Fibroblast of skin of back (primary cell): Measurements from ENCODE around the gene BOK.
"Not testable (repeated sequence)": the region's sequence is repeated elsewhere in the genome, so short reads cannot be mapped to it uniquely, and the experiment has no call there.

Source experiments
- DNase-seq: peaks from one replicate; pipeline ENCODE4 v3.0.0-alpha.2; 2013

The BOK gene

DNA sequence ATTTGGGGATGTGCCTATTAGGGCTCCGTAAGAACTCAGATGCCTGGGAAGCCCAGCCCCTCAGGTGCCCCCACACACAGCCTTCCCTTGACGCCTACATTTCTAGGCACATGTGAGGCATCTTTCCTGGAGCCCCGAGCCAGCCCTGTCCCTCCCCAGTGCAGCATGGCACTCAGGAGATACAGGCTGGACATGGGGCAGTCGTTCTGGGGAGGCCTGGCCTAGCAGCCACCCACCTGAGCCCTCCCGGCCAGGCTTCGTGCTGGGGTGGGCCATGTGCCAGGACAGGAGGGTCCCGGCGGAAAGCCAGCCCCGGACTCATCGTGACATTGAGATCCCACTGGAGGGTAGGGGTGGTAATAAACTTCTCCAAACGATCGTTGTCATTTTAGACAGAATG, 15.2 kb downstream of the BOK start:
- DNase-seq = no peak

DNA sequence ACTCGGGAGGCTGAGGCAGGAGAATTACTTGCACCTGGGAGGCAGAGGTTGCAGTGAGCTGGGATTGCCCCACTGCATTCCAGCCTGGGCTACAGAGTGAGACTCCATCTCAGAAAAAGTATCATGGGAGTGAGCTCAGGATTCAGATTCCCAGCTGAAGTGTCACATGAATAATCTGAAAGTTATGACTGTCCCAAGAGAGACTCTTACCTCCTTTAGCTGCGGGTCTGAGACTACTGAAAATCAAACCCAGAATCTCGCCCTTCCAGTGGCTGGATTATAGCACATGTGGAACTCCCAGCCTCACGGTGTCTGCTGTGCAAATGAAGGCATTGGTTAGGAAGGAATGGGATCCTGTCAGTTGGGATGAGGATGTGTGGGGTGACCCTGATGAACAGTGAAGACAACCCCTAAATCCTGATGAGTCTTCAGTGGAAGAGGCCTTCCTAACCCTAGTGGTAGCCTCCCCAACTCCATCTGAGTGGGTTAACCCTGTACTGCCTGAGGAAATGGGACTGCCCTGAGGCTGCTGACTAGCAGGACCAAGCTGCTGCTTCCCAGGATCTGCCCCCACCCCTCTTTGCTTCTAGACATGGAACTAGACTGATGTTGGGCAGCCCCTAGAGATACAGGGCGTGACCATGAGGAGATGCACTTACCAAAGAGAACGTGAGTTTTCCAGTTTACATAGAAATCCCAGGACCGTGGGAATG, 16.5 kb downstream of the BOK start:
- peak; percentile 49 for DNase-seq

DNA sequence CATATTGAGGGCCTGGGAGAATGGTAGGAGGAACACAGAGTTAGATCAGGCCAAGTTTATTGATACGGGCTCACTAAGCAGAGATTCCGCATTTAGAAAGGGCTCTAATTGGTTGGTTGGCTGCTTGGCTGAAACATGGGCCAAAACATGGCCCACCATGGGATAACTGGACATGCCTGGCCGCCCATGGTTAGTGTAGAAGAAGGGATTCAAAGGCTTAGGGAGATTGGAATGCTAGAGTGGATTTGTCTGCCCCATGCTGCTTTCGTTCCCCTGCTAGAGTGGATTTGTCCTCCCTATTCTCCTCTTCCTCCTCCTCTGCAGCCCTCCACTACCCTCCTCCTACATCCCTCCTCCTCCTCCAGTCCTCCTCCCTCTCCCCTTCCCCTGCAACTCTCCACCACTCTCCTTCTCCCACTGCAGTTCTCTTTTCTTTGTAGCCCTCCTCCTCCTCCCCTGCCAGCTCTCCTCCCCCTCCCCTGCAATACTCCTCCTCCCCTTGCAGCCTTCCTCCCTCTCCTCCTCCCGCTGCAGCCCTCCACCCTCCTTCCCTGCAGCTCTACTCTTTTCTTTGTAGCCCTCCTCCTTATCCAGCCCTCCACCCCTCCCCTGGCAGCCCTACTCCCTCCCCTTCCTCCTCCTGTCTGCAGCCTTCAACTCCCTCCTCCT, 17.2 kb downstream of the BOK start:
- no peak for DNase-seq

DNA sequence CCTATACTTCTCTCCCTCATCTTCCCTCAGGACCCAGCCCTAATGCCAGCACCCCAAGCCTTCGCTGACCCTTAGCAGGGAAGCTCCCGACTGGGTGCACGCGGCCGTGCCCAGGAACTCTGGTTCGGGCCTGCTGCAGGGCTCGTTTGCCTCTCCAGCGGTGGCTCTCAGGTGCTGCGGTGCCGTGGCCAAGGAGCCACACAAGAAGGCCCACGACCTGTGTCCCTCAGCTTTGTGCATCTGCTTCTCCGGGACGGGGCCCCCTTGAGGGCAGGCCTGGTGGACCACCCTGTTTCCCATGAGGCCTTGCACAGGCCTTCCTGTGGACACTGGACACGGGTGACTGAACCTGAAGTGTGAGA, 17.7 kb downstream of the BOK start:
- DNase-seq = no peak

DNA sequence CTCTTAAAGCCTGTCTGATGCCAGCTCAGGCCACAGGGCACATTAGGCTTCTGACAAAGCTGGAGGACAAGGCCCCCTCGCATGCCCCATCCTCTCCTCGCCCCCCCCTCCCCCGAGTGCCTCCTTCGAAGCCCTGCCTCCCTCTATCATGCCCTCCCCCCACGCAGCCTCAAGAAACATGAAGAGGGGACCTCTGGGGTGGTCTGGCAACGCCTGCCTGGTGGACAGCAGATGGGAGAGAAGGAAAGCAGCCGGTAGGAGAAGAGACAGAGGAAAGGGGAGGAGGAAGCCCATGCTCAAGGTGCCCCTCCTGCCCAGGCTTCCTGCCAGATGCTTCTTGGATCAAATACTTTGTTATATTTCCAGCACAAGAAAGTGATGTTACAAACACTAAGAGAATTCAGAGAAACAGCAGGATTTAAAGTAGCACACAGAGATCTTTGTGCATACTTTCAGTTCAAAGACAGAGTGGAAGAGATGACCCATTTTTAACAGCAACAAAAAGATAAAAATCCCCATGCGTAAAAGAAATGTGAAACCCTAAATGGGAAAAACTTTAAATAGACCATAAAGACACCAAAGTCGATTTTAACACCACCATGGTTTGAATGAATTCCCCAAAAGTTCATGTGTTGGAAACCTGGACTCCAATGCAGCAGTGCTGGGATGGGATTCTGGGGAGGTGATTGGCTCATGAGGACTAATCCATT, 19.0 kb downstream of the BOK start:
- peak; percentile 38 for DNase-seq

DNA sequence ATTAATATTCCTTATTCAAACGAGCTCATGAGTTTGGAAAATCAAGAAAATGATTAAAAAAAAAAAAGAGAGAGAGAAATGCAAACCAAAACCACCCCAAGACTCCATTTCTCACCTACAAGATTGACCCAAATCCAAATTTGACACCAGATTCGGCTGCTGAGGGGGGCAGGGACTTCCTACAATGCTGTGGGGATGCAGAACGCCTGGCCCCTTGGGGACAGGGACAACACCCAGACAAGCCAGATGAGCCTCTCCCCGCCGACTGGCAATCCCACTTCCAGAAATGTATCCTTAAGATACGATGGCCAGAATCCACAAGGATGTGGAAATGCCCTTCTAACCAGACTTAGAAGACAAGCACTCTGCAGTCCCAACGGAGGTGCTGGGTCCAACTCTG, 20.7 kb downstream of the BOK start:
- DNase-seq = no peak

DNA sequence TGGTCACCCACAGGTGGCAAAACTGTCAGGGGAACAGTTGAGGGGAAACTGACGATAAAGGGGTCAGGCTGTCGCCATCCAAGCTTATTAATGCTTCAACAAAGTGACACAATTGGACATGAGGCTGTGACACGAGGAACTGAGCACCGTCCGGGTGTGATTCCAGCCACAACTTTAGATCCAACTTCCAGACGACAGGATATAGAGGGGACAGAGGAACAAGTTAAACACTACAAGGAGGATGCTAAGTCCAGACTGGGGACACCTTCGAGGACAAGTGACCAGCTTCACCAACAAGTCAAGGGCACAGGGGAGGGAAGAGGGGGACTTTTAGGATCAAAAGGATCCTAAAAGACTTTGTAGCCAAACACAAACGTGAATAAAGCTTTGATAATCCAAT, 23.8 kb downstream of the BOK start:
- no peak for DNase-seq

DNA sequence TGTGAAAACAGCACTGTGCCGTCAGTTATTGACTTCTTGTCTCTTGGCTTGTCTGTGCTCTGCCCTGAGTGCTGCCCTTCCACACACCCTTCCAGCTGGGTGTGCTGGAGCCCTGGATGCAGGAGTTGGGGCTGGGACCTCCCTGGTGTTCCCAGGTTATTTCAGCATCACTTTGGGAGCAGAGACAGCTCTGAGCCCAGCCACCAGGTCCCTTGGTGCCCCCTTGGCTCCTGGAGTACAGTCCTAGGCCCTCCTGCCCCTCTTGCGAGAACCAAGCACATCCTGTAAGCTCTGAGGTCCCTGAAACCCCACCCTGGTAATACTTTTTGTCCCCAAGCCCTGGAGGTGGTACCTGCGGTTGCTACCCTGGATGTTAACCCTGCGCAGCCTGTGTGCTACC, 24.3 kb downstream of the BOK start:
- no peak for DNase-seq

DNA sequence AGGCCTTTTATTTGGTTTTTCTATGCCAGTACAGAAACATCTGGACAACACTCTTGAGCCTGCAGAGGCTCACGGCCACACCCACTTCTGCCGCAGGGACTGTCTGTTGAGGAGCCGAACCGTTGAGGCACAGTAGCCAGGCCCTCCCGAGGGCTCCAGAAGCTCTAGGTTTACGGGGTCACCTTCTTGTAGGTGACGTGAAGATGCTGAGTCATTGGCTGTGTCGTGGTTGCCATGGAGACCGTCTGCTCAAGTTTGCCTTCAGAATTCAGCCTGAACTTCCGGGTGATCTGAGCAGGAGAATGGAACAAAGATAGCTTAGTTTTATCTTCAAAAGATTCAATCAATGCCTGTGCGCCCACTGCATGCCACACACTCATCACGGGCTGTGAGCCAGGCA, 25.9 kb downstream of the BOK start:
- peak; percentile 52 for DNase-seq

DNA sequence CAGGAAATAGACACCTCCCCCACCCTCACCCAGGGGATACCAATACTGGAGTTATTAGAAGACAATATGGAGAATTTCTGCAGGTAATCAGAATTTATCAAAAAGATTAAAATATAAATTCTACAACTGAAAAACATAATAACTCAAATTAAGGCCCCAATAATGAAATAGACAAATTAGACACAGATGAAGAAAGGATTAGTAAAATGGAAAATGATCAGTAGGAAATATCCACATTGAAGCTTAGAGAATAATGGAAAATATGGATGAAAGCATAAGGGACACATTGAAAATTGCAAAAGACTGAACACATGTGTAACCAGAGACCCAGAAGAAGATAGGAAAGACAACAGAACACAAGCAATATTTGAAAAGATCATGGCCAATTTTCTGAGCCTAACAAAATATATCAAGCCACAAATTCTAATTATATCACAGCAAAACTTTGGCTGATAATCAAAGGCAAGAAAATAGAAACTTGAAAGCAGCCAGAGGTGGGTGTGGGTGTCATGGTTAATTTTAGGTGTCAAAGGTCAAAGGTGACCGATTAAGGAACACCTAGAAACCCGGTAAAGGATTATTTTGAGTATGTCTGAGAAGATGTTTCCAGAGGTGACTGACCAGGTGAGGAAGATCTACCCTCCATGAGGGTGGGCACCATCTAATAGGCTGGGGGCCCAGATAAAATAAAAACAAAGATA, 28.2 kb downstream of the BOK start:
- no peak for DNase-seq

DNA sequence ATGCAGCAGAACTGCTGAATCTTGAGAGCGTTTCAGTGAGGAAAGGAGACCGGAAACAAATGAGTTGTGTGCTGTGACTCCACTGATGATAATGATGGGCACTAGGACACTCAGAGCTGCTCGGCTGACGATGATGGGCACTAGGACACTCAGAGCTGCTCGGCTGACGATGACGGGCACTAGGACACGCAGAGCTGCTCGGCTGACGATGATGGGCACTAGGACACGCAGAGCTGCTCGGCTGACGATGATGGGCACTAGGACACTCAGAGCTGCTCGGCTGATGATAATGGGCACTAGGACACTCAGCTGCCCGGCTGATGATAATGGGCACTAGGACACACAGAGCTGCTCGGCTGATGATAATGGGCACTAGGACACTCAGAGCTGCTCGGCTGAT, 31.3 kb downstream of the BOK start:
- not testable (repeated sequence) for DNase-seq

DNA sequence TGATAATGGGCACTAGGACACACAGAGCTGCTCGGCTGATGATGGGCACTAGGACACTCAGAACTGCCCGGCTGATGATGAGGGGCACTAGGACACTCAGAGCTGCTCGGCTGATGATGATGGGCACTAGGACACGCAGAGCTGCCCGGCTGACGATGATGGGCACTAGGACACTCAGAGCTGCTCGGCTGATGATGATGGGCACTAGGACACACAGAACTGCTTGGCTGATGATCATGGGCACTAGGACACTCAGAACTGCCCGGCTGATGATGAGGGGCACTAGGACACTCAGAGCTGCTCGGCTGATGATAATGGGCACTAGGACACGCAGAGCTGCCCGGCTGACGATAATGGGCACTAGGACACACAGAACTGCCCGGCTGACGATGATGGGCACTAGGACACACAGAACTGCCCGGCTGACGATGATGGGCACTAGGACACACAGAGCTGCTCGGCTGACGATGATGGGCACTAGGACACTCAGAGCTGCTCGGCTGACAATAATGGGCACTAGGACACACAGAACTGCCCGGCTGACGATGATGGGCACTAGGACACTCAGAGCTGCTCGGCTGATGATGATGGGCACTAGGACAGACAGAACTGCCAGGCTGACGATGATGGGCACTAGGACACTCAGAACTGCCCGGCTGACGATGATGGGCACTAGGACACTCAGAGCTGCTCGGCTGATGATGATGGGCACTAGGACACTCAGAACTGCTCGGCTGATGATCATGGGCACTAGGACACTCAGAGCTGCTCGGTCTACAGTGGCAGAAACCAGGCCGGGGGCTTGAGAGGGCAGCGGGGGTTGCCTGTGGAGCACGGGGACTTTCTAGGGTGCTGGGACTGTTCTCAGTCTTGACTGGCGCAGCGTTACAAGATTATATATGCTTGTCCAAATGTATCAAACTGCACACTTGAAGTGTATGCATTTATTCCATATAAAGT, 32.2 kb downstream of the BOK start:
- not testable (repeated sequence) for DNase-seq

DNA sequence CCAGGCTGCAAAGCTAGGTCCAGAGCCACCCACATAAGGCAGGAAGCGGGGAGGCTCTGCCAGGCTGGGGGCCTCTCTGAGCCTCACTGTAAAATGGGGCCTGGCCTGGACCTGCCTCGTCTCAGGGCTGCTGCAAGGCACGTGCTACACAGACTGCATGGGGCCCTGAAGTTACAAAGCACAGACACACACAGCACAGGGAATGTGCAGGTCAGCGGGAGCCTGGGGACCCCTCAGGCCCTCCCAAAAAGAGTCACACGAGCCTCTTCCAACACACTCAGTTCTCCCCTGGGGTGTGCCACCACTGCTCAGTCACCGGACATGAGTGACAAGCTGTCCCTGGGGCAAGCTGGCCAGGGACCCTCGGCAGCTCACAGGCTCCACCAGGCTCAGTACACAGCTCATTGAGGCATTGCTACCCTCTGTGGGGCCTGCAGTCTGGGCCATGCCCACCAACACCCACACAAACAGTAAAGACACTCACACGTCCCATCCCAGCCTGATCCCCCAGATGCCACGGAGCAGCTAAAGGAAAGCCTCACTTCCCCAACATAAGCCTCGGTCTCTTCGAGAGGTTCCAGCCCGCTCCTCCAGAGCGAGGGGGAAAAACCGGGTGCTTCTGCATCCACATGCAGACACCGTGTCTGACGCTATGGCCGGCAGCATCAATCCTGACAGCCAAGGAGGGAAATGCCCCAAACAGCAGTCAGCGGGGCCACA, 33.7 kb downstream of the BOK start:
- no peak for DNase-seq

DNA sequence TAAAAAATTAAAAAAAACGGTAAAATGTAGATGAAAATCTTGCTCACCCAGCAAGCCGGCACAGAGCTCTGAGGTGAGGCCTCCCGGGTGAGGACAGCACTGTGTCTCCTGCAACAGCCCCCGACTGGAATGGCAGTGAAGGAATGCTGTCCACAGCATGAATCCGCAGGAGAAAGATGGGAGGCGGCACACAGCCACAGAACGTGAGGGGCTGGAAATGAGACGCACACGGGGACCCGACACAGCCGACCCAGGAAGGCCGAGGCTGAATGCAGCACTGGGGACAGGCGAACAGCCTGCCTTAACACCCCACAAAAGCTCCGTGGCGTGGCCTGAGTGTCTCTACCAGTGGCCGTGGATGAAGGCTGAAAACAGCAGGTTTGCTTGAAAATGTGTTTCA, 34.7 kb downstream of the BOK start:
- no peak for DNase-seq

DNA sequence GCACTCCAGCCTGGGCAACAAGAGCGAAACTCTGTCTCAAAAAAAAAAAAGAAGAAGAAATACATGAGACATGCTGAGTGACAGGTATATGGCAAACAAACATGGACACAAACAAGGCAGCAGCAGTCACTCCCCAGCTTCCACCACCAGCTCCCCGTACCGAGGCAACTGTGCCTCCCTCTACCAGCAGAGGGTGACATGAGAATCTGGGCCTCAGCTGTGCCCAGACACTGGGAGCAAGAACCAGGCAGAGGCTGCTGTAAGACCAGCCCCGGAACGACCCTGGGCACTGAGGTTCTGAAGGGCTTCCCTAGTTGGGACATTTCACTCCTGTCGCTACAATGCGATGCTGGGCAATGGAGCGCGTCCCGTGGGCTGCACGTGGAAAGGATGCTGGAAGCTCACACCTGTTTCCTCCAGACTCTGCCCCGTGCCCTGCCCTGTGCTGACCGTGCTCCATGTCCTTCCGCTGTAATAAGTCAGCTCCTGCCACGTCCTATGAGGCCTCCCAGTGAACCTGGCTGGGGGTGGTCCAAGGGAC, 37.1 kb downstream of the BOK start:
- DNase-seq = no peak

DNA sequence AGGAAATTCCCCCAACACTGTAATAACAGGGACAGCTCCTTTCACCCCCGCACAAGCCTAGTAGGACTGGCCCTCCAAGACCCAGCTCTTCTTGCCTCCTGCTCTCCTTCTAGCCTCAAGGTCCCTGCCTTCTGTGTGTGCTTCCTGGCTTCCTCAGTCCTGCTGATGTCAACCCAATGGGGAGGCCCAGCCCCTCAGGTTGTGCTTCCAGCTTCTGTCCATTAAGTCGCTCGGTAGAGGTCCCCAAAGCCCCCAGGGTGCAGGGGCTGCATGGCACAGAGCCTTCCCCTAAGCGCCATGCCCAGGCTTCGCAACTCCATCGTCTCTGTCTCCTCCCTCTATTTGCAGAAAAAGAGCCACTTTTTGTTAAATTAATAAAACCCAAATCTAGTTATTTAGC, 39.0 kb downstream of the BOK start:
- DNase-seq = no peak

DNA sequence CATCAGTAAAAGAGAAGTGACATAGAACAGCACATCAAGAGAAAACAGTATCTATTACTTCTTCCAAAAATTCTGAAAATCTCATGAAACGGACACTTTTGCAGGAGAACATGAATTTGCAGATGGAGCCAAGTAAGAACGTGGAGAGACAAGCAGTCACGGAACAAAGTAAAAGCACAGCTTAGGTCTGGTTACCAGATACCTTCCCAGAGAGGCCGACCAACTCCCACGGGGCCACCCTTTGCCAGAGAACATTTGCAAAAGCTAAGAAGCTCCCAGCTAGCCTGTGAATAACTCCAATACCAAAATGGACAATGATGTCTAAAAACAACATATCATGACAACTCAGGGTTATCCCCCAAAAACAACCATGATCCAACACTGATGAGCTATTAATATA, 39.5 kb downstream of the BOK start:
- peak; percentile 27 for DNase-seq

DNA sequence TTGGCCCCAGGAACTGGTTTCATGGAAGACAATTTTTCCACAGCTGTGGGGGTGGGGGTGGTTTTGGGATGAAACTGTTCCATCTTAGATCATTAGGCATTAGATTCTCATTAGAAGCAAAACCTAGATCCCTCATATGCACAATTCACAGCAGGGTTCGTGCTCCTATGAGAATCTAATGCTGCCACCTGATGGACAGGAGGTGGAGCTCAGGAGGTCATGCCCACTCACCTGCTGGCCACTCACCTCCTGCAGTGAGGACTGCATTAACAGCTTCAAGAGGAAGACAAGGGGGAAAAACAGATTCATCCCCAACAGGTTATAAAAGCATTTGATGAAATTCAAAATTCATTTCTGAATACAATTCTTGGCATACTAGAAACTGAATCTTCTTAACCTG, 39.9 kb downstream of the BOK start:
- no peak for DNase-seq

DNA sequence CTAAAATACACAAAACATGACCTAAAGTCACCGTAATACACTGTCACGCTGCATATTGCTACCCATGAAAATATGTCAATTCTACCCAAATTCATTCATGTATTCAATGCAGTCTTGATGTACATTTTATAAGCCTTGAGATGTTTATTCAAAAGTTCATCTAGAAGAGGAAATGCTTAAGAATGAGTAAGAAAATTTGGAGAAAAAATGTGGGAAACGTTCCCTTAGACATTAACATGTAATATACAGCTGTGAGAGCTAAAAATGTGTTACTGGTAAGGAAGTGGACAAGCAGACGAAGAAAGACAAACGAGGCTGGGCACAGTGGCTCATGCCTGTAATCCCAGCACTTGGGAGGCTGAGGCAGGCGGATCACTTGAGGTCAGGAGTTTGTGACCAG, 41.1 kb downstream of the BOK start:
- DNase-seq = peak; percentile 33

DNA sequence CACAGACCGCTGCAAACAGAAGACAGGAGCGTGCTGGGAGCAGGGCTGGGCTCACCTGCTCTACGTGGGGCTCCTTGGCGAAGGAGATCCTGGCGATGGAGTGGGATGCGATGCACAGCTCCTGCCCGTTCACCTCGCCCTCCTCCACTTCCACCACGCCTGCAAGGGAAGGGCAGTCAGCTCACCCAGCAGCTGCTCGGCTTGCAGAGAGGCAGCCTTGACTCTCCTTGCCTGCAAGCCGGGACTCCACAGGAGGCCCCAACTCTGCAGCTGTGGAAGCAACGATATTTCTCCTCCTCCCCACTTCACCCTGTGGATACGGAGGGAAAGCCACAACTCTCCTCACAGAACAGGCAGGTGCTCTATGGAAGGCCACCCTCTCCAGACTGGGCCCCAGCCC, 43.3 kb downstream of the BOK start:
- no peak for DNase-seq

DNA sequence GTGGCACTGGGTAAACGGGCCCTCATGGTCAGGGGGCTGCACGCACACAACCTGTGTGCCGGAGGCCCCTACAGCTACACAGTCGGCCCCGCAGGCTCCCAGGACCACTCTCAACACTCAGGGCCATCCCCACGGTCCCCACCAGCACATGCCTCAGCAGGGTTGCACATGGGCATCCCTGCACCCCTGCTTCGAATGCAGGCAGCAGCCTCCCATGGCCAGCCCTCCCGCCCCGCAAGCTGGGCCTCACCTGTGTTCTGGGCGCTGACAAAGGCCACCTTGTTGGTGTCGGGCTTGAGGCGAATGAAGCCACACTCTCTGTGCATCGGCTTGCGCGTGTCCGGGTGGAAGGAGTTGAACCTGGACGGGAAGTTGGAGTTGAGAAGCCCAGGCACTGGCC, 44.2 kb downstream of the BOK start:
- no peak for DNase-seq
